H54 (cell line): ENCODE measurements around the gene PRPF40B.

Source experiments
- DNase-seq: peaks from one replicate; pipeline ENCODE4 v3.0.0; 2011; ENCODE audit warnings: low spot score, mixed read lengths; ENCODE audit not compliant: insufficient read length
- FAIRE-seq: peaks from 3 replicates; lab custom pipeline; 2011; peaks lifted over from hg19 to GRCh38; lab: Jason Lieb, UNC
- POLR2A ChIP-seq: IDR thresholded peaks from 2 replicates; pipeline ENCODE4 v1.6.1; 2011; ENCODE audit warnings: low read depth, mild to moderate bottlenecking, low read length

The PRPF40B gene

DNA sequence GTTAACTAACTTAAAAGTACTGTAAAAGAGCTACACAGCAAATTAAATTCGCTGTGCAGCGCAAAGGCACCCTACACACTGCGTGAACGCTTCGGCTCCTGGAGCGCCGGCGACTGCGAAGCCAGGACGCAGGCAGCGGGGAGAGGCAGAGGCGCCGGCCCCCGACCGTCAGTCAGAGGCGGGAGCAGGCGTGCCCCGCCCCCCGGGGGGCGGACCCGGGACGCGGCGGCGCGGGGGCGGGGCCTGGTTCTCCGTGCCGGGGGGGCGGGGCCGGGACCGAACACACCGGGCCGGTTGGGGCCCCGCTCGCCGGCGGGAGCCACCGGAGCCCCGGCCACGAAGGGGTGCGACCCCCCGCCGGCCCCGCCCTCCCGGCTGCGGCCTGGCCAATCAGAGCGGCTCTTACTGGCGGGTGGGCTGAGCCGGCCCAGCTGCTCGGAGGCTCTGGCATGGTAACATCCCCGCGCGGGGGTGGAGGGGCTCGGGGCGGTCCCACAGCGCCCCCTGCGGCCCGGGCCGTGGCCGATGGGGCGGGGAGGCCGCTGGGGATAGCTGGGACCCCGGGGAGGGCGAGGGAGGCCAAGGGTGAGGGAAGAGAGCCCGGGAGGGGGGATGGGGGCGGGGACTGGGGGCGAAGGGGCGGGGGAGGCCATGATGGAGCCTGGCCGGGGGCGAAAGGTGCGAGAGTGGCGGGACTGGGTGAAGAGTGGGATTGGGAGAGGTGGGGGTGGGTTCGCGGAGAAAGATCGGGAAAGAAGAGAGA, at the start of gene PRPF40B:
Gene PRPF40B (plus strand): TSS at position 420 of the 763 bp plus-strand sequence. CDS start 30 bp downstream, at position 450.
- DNase-seq (peak; percentile 92), FAIRE-seq (no peak)

DNA sequence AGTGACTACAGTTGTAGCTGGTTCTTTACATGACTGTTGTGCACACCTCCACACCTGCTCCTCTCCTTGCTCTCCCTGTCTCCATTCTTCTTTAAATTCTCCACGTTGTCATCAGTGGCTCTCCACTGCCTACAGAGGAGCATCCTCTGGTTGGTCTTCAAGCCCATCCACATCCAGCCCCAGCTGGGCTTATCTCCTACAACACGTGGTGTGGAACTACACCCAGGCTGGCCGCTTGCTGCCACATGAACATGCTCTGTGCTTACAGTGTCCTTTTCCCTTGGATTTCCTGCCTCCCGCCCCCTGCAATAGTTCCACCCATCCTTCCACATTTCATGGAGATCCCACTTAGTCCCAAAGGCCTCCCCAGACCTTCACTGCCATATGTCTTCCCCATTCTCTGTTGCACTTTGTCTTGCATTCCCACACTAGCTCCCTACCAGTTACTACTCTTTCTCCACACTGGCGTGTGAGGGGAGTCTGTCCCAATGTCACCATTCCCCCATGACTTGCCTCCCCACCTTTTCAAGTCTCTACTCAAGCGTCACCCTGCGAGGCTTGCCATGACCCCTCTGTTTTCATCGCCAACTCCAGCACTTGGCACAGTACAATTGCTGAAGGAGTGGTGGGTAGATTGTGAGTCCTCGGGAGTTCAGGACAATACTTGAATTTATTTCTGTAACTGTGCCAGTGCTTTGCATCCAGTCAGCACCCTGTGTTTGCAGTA, 45.6 kb upstream of the PRPF40B start:
- FAIRE-seq = no peak
- TF ChIP-seq POLR2A = no peak
- DNase-seq = no peak

More for the DNA sequence above, at the start of gene PRPF40B:
- TF ChIP-seq POLR2A = peak; percentile 85

DNA sequence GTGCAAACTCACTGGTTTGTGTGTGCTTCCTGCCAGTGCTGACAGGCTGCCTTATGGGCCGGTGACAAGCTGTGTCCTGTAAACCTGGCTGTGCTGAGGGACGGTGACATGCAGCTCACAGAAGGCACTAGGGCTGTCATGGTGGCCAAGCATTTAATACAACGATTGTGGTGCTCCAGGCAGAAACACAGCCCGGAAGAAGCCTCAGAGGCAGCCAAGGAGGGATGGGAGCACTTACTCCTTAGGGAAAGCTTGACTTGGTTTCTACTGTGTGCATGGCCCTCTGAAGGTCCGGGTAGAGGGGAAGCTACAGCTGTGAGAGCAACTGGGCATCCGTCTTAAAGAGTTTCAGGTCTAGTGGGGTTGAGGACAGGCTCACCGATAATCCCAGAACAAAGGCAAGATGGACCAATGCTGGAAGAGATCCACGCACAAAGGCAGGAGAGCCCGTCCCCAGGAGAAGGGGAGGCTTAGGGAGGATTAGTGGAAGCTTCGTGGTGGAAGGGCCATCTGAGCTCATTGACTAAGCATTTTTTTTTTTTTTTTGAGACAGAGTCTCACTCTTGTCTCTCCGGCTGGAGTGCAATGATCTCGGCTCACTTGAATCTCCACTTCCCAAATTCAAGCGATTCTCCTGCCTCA, 44.8 kb upstream of the PRPF40B start:
- no peak for FAIRE-seq
- DNase-seq = no peak
- no peak for TF ChIP-seq POLR2A

DNA sequence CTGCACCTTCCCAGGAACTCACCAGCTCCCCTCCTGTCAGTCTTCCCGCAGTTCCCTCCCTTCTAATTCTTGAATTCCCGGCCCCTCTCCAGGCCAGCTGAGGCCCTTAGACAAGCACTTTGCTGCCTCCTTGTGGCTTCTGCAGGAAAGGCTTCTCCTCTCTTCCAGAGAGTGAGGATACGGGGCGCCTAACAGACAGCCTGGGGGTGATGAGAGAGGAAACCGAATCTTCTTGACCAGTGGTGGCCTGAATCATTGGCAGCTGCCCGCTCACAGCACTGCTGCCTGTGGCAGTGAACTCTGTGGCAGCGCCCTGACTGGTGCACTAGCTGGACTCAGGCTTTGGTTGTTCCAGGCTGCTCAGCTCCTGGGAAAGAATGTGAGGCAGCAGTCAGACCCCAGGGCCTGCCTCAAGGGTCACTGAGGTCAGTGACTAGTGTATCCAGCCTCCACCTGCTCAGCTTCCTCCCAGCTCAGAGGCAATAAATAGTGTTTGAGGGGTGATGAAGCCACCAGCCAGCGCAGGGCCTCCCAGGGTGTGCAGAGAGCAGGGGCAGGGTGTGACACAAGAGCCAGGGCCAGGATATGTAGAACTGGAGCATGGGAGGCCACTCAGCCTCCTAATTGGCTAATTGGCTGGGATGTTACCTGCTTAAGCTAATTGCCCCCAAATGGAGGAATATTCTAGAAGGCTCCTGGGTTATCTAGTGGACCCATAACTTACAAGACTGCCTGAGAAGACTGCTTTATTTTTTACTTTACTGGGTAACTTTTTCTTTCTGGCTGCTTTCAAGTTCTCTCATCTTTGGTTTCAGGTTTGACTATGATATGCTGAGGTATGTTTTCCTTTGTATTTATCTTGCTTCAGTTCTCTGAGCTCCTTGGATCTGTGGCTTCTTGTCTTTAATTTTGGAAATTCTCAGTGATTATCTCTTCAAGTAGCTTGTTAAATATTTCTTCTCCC, 42.5 kb upstream of the PRPF40B start:
- TF ChIP-seq POLR2A = no peak
- FAIRE-seq (peak; percentile 88), DNase-seq (peak; percentile 90)

DNA sequence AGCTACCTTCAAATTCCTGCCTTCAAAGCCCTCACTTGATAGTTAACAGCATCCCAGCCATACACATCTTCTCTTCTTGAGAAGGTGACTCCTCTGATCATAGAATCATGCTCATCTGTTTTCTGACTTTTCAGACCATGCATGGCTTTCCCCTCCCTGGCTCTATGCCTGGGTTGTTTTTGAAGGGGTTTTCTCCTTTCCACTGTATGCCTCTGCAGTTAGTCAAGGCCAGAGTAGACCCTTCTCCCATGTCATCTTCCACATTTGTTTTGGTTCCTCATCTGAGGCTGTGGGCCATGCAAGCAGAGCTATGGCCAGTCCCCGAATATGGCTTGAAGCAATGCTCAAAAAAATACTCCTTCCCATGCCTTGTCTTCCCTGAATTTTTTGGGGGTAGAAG, 41.2 kb upstream of the PRPF40B start:
- no peak for DNase-seq
- FAIRE-seq = no peak
- no peak for TF ChIP-seq POLR2A

DNA sequence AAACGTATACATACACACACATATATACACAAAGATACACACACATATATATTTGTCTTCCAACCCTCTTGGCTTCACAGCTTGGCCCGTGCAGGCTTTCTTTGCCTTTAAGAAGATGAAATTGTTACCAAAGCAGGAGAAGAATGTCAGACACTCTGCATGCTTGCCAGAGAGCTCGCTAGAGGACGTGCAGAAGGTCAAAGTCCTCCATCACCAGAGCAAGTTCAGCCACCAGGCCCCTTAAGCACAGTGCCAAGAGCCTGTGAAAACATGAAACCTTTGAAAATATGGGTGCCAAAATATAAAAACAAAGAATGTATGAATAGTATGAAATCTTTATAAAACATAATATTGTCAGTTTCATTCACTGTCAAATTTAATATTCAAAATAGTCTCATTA, 40.5 kb upstream of the PRPF40B start:
- DNase-seq (no peak), FAIRE-seq (no peak)
- no peak for TF ChIP-seq POLR2A

DNA sequence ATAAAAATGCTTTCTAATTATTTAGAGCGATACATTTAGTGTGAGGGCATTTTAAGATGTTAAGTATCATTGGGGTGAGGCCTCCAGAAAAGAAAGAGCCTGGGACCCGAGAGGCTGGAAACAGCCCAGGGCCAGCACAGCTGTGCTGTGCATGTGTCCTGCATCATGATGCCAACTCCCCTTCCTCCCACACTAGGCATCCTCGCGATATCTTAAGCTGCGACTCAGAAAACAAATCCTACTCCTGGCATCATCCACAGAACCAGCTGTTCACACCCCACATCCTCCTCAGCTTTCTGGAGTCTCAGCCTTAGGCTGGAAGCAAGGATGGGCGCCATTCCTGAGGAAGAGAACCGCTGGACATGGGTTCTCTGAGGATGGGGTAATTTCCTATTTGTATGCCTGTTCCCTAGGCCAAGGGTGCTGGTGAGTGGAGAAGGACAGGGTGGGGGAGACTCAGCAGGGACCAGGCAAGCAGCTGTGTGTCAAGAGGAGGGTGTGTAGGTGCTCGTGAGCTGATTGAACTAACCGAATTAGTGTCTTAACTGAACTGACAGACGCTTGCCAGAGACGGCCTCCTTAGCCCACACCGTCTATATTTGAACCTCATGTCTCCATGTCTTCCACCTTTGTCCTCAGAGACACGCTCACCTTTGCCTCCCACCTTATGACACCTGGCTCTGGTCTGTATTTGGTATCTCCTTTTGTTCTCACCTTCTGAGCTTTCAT, 39.8 kb upstream of the PRPF40B start:
- no peak for FAIRE-seq
- no peak for TF ChIP-seq POLR2A
- no peak for DNase-seq

DNA sequence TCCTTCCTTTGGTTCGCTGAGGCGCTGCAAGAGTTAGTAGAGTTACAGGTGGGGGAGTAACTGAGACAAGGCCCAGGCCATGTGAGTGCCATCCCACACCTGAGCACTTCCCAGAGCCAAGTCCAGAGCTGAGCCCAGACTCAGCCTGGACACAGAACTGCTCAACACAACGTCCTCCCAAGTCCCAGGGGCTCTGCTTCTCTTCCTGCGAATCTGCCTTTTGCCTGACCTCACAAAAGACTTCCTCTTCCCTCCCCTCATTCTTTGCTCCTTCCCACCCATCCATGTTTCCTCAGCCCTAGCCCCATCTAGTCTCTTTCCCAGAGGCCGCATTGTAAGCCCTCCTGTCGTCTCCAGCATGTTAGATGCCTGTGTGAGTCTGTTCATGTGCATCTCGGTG, 38.8 kb upstream of the PRPF40B start:
- no peak for FAIRE-seq
- no peak for DNase-seq
- TF ChIP-seq POLR2A = no peak

DNA sequence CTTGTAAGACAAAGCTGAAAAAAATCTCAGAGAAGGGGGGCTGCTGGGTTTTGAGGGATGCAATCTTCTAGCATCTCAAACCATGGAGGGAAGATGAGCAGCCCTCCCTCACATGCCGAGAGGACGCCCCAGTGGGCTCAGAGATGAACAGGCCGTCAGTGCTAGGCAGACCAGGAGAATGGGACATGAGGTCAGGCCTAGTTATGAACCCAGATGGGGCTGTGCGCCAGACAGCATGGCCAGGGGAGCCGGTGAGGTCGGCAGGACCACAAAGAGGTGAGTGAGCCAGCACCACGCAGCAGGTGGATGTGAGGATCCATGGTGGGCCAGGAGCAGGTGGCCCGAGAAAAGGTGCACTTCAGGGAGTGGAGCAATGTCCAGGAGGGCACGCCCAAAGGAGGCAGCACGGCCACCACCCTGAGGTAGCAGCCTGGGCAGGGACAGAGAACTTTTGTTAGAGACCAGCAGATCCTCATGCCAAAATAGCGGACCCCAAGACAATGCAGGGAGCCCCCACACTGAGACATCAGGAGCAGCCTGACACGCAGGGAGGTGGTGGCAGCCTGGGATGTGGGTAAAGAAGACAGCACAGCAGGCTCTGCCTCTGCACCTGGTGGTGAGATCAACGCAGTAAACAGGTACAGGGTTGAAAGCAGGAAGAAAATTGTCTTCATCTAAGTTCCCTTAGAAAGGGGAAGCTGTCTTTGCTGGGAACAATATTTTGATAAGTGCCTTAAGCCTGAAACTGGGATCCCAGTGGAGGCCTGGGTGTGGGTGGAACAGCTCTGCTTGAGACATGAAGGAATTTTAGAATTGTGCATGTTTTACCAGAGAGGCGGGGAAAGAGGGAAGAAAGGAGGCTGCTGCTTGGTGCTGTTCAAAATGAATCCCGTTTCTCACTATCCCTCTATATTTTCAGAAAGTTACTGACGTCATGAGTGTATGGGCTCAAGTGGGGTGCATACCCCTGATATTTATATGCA, 37.6 kb upstream of the PRPF40B start:
- DNase-seq (no peak), FAIRE-seq (no peak)
- no peak for TF ChIP-seq POLR2A

DNA sequence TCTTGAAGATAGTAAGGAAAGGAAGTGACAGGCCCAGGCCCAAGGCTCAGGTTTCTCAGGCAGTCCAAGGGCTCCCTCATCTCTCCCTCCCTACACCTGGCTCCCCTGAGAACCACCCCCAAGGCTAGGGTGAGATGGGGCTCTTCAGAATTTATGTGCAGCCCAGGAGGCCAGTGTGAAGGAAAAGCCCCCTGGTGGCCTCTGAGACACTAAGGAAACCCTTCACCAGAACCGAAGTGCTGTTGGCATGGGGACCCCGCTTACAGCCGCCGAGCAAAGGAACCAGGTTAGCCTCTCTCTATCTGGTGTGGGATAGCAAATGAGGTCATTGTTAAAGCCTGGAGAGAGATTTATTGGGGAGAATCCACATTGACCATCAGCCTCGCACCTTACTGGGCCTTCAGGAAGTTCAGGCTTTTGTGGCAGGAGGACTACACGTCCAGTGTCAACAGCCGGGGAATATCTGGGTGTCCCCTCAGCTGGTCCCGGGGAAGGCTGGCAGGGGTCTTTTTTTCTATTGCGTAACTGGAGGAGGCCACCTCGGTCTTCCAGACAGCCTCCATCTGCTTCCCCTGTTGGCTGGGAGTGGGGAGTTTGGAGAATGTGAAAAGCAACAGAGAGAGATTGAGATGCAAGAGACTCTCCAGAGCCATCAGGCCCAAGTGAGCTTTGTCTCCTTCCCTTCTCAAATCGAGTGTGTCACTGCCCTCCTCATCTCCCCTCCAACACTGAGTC, 36.0 kb upstream of the PRPF40B start:
- FAIRE-seq (no peak), DNase-seq (no peak)
- TF ChIP-seq POLR2A = no peak

DNA sequence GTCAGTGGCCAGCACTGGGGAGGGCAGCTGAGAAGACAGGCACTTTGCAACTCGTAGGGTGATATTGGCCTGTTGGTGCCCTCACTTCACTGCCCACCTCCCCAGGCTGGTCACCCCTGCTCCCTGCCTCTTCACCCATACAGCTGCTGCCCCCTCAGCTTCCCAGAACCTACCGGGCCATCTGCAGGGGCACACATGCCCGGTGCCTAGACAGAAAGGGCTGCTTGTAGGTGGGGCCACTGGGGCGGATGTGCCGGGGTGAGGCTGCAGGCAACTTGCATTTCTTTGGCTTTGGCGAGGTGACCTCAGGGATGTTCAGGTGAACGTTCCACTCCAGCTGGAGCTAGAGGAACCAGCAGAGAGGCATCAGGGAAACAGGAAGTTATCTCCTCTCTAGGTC, 35.1 kb upstream of the PRPF40B start:
- FAIRE-seq (no peak), DNase-seq (no peak)
- TF ChIP-seq POLR2A = no peak
